ENCODE data around the gene ZNF106.

ZNF106 gene

GRCh38 chr15:42384597-42384996 lies 106.3 kb downstream of the ZNF106 start:
- no peak for TF ChIP-seq PAX5 (IDR thresholded peaks at IDR 0.05; ENCODE audit: insufficient read depth, low read length, severe bottlenecking)
- TF ChIP-seq POLR2A (IDR thresholded peaks at IDR 0.05; ENCODE audit: low read depth, low read length): no peak
- TF ChIP-seq SPI1 (IDR thresholded peaks at IDR 0.05; ENCODE audit: low read depth, low read length): no peak
- no peak for TF ChIP-seq TAF1 (IDR thresholded peaks at IDR 0.05; ENCODE audit: low read depth, low read length)
- TF ChIP-seq POLR2AphosphoS5 (IDR thresholded peaks at IDR 0.05; ENCODE audit: low read depth, low read length): no peak
- TF ChIP-seq POU2F2 (IDR thresholded peaks at IDR 0.05; ENCODE audit: low read depth, low read length): no peak
- no peak for DNase-seq (ENCODE audit: insufficient read length, low spot score)
- no peak for FAIRE-seq

- FAIRE-seq: no peak
- TF ChIP-seq SPI1 (IDR thresholded peaks at IDR 0.05; ENCODE audit: low read depth, low read length): no peak
- TF ChIP-seq TAF1 (IDR thresholded peaks at IDR 0.05; ENCODE audit: low read depth, low read length): no peak
- no peak for TF ChIP-seq POLR2A (IDR thresholded peaks at IDR 0.05; ENCODE audit: low read depth, low read length)
- TF ChIP-seq POU2F2 (IDR thresholded peaks at IDR 0.05; ENCODE audit: low read depth, low read length): no peak
- TF ChIP-seq PAX5 (IDR thresholded peaks at IDR 0.05; ENCODE audit: insufficient read depth, low read length, severe bottlenecking): no peak
- TF ChIP-seq POLR2AphosphoS5 (IDR thresholded peaks at IDR 0.05; ENCODE audit: low read depth, low read length): no peak
These were observed 112.9 kb downstream of the ZNF106 start for GRCh38 chr15:42378011-42378410.

GRCh38 chr15:42375941-42376340 lies 115.0 kb downstream of the ZNF106 start:
- FAIRE-seq (no peak), DNase-seq (ENCODE audit: insufficient read length, low spot score) (no peak)
- TF ChIP-seq POLR2AphosphoS5 (IDR thresholded peaks at IDR 0.05; ENCODE audit: low read depth, low read length): no peak
- no peak for TF ChIP-seq POLR2A (IDR thresholded peaks at IDR 0.05; ENCODE audit: low read depth, low read length)
- no peak for TF ChIP-seq PAX5 (IDR thresholded peaks at IDR 0.05; ENCODE audit: insufficient read depth, low read length, severe bottlenecking)
- no peak for TF ChIP-seq SPI1 (IDR thresholded peaks at IDR 0.05; ENCODE audit: low read depth, low read length)
- TF ChIP-seq POU2F2 (IDR thresholded peaks at IDR 0.05; ENCODE audit: low read depth, low read length): no peak
- TF ChIP-seq TAF1 (IDR thresholded peaks at IDR 0.05; ENCODE audit: low read depth, low read length): no peak

More at GRCh38 chr15:42378011-42378410, 112.9 kb downstream of the ZNF106 start:
- no peak for DNase-seq (ENCODE audit: insufficient read length, low spot score)

- no peak for FAIRE-seq
- TF ChIP-seq PAX5 (IDR thresholded peaks at IDR 0.05; ENCODE audit: insufficient read depth, low read length, severe bottlenecking) (no peak), POU2F2 (IDR thresholded peaks at IDR 0.05; ENCODE audit: low read depth, low read length) (no peak), POLR2AphosphoS5 (IDR thresholded peaks at IDR 0.05; ENCODE audit: low read depth, low read length) (no peak), SPI1 (IDR thresholded peaks at IDR 0.05; ENCODE audit: low read depth, low read length) (no peak), TAF1 (IDR thresholded peaks at IDR 0.05; ENCODE audit: low read depth, low read length) (no peak), POLR2A (IDR thresholded peaks at IDR 0.05; ENCODE audit: low read depth, low read length) (no peak)
- DNase-seq (ENCODE audit: insufficient read length, low spot score): no peak
These were observed 115.7 kb downstream of the ZNF106 start for GRCh38 chr15:42375252-42375651.

- no peak for DNase-seq (ENCODE audit: insufficient read length, low spot score)
- TF ChIP-seq SPI1 (IDR thresholded peaks at IDR 0.05; ENCODE audit: low read depth, low read length) (no peak), POU2F2 (IDR thresholded peaks at IDR 0.05; ENCODE audit: low read depth, low read length) (no peak), POLR2AphosphoS5 (IDR thresholded peaks at IDR 0.05; ENCODE audit: low read depth, low read length) (no peak), PAX5 (IDR thresholded peaks at IDR 0.05; ENCODE audit: insufficient read depth, low read length, severe bottlenecking) (no peak), TAF1 (IDR thresholded peaks at IDR 0.05; ENCODE audit: low read depth, low read length) (no peak), POLR2A (IDR thresholded peaks at IDR 0.05; ENCODE audit: low read depth, low read length) (no peak)
- no peak for FAIRE-seq
These were observed 116.1 kb downstream of the ZNF106 start for GRCh38 chr15:42374810-42375209.

- FAIRE-seq (no peak), DNase-seq (ENCODE audit: insufficient read length, low spot score) (no peak)
- TF ChIP-seq POLR2A (IDR thresholded peaks at IDR 0.05; ENCODE audit: low read depth, low read length): no peak
- no peak for TF ChIP-seq SPI1 (IDR thresholded peaks at IDR 0.05; ENCODE audit: low read depth, low read length)
- no peak for TF ChIP-seq TAF1 (IDR thresholded peaks at IDR 0.05; ENCODE audit: low read depth, low read length)
- no peak for TF ChIP-seq POU2F2 (IDR thresholded peaks at IDR 0.05; ENCODE audit: low read depth, low read length)
- no peak for TF ChIP-seq PAX5 (IDR thresholded peaks at IDR 0.05; ENCODE audit: insufficient read depth, low read length, severe bottlenecking)
- no peak for TF ChIP-seq POLR2AphosphoS5 (IDR thresholded peaks at IDR 0.05; ENCODE audit: low read depth, low read length)
These were observed 117.0 kb downstream of the ZNF106 start for GRCh38 chr15:42373936-42374335.

GRCh38 chr15:42373274-42373673 lies 117.7 kb downstream of the ZNF106 start:
- DNase-seq (ENCODE audit: insufficient read length, low spot score) (no peak), FAIRE-seq (no peak)
- no peak for TF ChIP-seq POLR2AphosphoS5 (IDR thresholded peaks at IDR 0.05; ENCODE audit: low read depth, low read length)
- no peak for TF ChIP-seq PAX5 (IDR thresholded peaks at IDR 0.05; ENCODE audit: insufficient read depth, low read length, severe bottlenecking)
- TF ChIP-seq POLR2A (IDR thresholded peaks at IDR 0.05; ENCODE audit: low read depth, low read length): no peak
- no peak for TF ChIP-seq TAF1 (IDR thresholded peaks at IDR 0.05; ENCODE audit: low read depth, low read length)
- no peak for TF ChIP-seq SPI1 (IDR thresholded peaks at IDR 0.05; ENCODE audit: low read depth, low read length)
- TF ChIP-seq POU2F2 (IDR thresholded peaks at IDR 0.05; ENCODE audit: low read depth, low read length): no peak

GRCh38 chr15:42371096-42371495 lies 119.8 kb downstream of the ZNF106 start:
- TF ChIP-seq TAF1 (IDR thresholded peaks at IDR 0.05; ENCODE audit: low read depth, low read length) (no peak), POU2F2 (IDR thresholded peaks at IDR 0.05; ENCODE audit: low read depth, low read length) (no peak), SPI1 (IDR thresholded peaks at IDR 0.05; ENCODE audit: low read depth, low read length) (no peak), PAX5 (IDR thresholded peaks at IDR 0.05; ENCODE audit: insufficient read depth, low read length, severe bottlenecking) (no peak), POLR2AphosphoS5 (IDR thresholded peaks at IDR 0.05; ENCODE audit: low read depth, low read length) (no peak), POLR2A (IDR thresholded peaks at IDR 0.05; ENCODE audit: low read depth, low read length) (no peak)
- DNase-seq (ENCODE audit: insufficient read length, low spot score): no peak
- FAIRE-seq: no peak

GRCh38 chr15:42368096-42368495 lies 122.8 kb downstream of the ZNF106 start:
- TF ChIP-seq POLR2AphosphoS5 (IDR thresholded peaks at IDR 0.05; ENCODE audit: low read depth, low read length) (no peak), POU2F2 (IDR thresholded peaks at IDR 0.05; ENCODE audit: low read depth, low read length) (no peak), PAX5 (IDR thresholded peaks at IDR 0.05; ENCODE audit: insufficient read depth, low read length, severe bottlenecking) (no peak), POLR2A (IDR thresholded peaks at IDR 0.05; ENCODE audit: low read depth, low read length) (no peak), TAF1 (IDR thresholded peaks at IDR 0.05; ENCODE audit: low read depth, low read length) (no peak), SPI1 (IDR thresholded peaks at IDR 0.05; ENCODE audit: low read depth, low read length) (no peak)
- no peak for FAIRE-seq
- no peak for DNase-seq (ENCODE audit: insufficient read length, low spot score)

- no peak for FAIRE-seq
- DNase-seq (ENCODE audit: insufficient read length, low spot score): no peak
- no peak for TF ChIP-seq POU2F2 (IDR thresholded peaks at IDR 0.05; ENCODE audit: low read depth, low read length)
- no peak for TF ChIP-seq SPI1 (IDR thresholded peaks at IDR 0.05; ENCODE audit: low read depth, low read length)
- no peak for TF ChIP-seq POLR2AphosphoS5 (IDR thresholded peaks at IDR 0.05; ENCODE audit: low read depth, low read length)
- no peak for TF ChIP-seq PAX5 (IDR thresholded peaks at IDR 0.05; ENCODE audit: insufficient read depth, low read length, severe bottlenecking)
- TF ChIP-seq POLR2A (IDR thresholded peaks at IDR 0.05; ENCODE audit: low read depth, low read length): no peak
- no peak for TF ChIP-seq TAF1 (IDR thresholded peaks at IDR 0.05; ENCODE audit: low read depth, low read length)
These were observed 123.9 kb downstream of the ZNF106 start for GRCh38 chr15:42367041-42367440.

All from GM12891 (cell line).